GM13977 (cell line): ENCODE results near the gene RAB33A.

Experiments
- DNase-seq: peaks from one replicate; pipeline ENCODE4 v3.0.0; 2012; ENCODE audit warnings: low spot score
- in situ Hi-C: fragments of 300-500 bp; cut with MboI; formaldehyde crosslinking; loops from one replicate; pipeline ENCODE4 v1.12.0; 2022; ENCODE audit warnings: low sequenced_read_pairs, low pct_unique_long_range_greater_than_20kb, mixed read lengths, inconsistent platforms; ENCODE audit not compliant: unreplicated experiment
- TF ChIP-seq, protein P1 (sequence below): IDR thresholded peaks from 2 replicates; pipeline ENCODE4 v1.5.1; 2012; ENCODE audit warnings: mild to moderate bottlenecking, control low read depth; ENCODE audit not compliant: insufficient read depth; ENCODE audit errors: extremely low read depth, missing control alignments

RAB33A gene

DNA sequence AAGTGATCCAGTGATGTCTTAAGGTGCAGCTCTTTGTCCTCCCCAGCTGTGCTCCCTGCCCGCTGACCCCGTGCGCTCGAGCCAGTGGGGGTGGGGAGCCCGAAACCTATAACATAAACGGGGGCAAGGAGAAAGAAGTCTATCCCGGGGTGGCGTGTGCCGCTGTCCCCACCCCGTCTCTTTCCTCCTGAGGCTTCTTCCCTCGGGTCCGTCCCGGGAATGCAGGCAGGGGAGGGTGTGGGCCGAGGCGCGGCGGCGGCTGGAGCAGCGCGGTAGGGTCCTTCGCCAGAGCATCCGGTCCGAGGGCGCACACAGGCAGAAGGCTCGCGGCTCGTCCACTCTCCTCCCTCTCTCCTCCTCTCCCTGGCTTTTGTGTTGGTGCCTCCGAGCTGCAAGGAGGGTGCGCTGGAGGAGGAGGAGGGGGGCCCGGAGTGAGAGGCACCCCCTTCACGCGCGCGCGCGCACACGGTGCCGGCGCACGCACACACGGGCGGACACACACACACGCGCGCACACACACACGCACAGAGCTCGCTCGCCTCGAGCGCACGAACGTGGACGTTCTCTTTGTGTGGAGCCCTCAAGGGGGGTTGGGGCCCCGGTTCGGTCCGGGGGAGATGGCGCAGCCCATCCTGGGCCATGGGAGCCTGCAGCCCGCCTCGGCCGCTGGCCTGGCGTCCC lies at the start of gene RAB33A:
Gene RAB33A, plus strand, starts transcription at position 517 of the 681 bp plus-strand sequence. Its CDS starts 101 bp downstream, at position 618.
- in situ Hi-C loops, result loop anchor here (10.0 kb wide), 1 partner anchor 97 kb away; no protein-coding TSS in a partner anchor
- TF ChIP-seq, protein P1, sequence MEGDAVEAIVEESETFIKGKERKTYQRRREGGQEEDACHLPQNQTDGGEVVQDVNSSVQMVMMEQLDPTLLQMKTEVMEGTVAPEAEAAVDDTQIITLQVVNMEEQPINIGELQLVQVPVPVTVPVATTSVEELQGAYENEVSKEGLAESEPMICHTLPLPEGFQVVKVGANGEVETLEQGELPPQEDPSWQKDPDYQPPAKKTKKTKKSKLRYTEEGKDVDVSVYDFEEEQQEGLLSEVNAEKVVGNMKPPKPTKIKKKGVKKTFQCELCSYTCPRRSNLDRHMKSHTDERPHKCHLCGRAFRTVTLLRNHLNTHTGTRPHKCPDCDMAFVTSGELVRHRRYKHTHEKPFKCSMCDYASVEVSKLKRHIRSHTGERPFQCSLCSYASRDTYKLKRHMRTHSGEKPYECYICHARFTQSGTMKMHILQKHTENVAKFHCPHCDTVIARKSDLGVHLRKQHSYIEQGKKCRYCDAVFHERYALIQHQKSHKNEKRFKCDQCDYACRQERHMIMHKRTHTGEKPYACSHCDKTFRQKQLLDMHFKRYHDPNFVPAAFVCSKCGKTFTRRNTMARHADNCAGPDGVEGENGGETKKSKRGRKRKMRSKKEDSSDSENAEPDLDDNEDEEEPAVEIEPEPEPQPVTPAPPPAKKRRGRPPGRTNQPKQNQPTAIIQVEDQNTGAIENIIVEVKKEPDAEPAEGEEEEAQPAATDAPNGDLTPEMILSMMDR, result no peak
- no peak for DNase-seq

DNA sequence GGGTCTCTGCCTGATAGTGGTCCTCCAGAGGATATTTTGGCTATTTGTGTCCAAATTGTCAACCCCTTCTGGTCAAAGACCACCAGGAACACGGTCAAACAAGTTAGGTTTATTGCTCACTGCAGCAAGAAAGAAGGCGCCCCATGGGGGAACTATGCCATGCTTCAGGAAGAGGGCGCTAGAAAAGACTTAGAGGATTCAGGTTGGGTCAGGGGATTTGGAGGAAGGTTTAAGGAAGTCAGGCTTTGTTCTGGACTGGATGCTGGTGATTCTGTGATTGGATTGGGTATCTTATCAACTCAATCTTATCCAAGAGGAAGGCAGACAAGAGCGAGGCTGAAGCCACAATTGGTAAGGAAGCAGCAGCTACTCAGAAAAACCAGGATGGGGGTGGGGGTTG lies 47.2 kb upstream of the RAB33A start:
- DNase-seq, result no peak
- in situ Hi-C loops, result no loop called here
- TF ChIP-seq, protein P1, result no peak

DNA sequence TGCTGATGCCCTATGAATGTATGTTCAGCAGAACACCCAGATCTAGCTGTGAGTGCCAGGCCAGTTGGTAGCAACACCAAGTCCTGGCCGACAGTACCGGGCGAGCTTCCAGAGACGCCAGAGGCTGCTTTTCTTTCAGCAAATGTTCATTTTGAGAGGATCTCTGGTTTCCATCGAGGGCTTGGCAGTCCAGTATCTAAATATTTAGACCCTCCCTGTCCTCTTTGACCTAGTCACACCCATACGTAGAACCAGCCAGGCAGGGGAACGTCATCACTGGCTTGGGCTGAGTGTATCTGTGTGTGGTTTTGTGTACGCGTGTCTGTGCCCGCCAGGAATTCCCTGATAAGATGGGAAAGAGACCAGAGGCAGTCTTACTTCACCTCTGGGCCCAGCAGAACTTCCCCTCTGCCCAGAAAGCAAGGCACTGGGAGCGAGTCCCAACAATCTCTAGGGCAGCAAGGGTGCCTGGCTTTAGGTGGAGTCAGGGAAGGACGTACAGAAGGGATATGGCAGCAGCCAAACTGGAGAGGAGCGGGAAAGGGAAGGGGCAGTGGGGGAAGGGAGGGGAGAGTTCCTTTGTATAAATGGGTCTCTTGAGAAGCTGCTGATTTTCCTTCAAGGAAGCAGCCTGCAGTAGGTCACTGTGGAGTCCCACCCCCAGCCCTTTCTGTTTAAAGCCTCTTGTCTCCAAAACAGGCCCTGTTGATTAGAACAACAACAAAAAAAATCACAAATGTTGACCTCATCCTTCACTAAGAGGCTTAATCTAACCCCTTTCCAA lies 46.5 kb upstream of the RAB33A start:
- TF ChIP-seq, protein P1, result no peak
- DNase-seq, result no peak
- in situ Hi-C loops, result no loop called here

DNA sequence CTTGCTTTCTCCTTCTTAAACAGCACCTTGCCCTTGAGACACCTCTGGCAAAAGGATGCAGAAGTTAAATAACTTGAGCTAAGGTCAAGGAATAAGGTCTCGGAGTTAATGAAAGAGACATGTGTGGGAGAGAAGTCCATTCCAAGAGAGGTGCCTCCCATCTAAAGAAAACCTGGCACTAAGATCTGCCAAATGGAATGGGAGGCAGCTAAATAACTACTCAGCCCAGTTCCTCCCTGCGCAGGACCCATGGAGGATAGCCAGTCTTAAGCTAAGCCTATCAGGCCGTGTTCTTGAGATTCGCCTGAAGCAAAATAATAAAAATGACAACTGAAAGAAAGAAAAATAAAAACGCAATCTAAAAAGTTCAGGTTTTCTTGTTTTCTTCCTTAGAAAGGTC lies 40.8 kb upstream of the RAB33A start:
- TF ChIP-seq, protein P1, result no peak
- DNase-seq, result no peak
- in situ Hi-C loops, result no loop called here

DNA sequence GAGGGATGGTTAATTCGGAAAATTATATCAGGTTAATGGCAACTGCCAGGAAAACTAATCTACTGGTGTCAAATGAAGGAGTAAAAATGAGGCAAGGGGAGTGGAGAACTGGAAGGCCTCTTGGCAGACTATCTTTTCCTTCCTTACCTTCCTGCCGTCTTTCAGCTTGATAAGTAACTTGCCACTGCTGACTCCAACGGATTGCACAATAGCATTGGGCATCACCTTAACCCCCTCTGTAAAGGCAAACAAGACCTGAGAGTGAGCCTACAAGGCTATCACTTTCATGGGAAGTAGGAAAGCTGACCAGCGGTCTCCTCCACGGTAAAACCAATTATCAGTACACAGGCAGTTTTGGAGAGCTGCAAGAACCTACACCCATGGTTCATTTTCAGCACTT lies 35.3 kb upstream of the RAB33A start:
- TF ChIP-seq, protein P1, result no peak
- no peak for DNase-seq
- in situ Hi-C loops, result no loop called here

DNA sequence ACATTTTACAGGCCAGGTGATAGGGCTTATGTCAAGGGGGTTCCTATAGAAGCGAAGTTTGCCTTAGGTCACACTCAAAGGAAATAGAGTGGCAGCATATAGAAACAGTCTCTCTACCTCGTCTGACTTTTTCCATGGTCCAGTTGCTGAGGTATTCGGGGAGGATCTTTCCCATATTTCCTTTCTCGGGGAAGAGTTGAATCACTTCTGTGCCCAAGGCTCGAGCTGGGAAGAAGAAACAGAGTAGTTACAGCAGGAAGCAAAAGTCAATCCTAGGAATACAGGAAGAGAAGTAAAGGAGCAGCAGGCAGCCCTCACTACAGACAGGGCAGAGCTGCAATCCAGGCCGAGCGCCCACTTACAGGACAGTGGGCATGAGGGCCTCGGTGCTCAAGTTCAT lies 34.8 kb upstream of the RAB33A start:
- DNase-seq, result no peak
- in situ Hi-C loops, result no loop called here
- TF ChIP-seq, protein P1, result no peak
